Activated gamma-delta T cell treated with Interleukin-2 at 50 U/mL for 16 hours (primary cell): ENCODE results near the gene PTPRQ.
"Not testable (repeated sequence)": the region's sequence is repeated elsewhere in the genome, so short reads cannot be mapped to it uniquely, and the experiment has no call there.

Experiments
- DNase-seq: peaks from one replicate; pipeline ENCODE4 v3.0.0-alpha.2; 2020

The PTPRQ gene

GRCh38 chr12:80472236-80472635 lies 28.2 kb downstream of the PTPRQ start:
- DNase-seq = no peak

DNA sequence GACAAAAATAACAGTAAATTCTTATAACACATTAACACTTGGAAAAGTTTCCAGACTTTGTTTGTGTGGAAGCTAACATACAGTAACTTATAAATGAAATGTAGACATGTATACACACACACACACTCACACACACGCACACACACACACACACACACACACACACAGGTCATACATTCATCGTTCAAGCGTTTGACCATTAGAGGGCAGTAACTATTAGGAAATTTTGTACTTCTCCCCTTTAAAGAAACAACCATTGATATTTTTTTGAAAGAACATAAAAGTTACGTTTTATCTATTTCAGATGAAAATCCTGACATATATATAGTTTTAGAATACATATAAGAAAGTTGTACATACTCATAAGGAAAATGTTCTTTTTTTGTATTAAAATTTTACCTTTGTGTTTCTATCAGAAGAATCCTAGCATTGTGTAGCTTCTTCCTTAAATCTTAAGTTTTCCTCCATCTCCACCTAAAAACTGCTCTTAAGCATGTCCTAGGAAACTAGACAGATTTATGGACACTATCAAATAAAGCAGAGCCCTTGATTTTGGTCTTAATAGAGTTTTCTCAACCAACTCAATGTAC lies 29.0 kb downstream of the PTPRQ start:
- no peak for DNase-seq

DNA sequence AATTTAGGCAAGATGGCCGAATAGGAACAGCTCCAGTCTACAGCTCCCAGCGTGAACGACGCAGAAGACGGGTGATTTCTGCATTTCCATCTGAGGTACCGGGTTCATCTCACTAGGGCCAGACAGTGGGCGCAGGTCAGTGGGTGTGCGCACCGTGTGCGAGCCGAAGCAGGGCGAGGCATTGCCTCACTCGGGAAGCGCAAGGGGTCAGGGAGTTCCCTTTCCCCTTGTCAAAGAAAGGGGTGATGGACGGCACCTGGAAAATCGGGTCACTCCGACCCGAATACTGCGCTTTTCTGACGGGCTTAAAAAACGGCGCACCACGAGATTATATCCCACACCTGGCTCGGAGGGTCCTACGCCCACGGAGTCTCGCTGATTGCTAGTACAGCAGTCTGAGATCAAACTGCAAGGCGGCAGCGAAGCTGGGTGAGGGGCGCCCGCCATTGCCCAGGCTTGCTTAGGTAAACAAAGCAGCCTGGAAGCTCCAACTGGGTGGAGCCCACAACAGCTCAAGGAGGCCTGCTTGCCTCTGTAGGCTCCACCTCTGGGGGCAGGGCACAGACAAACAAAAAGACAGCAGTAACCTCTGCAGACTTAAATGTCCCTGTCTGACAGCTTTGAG lies 33.6 kb downstream of the PTPRQ start:
- not testable (repeated sequence) for DNase-seq

GRCh38 chr12:80484746-80485145 lies 40.7 kb downstream of the PTPRQ start:
- DNase-seq = no peak

GRCh38 chr12:80485222-80485987 lies 41.4 kb downstream of the PTPRQ start:
- no peak for DNase-seq

GRCh38 chr12:80490329-80490728 lies 46.3 kb downstream of the PTPRQ start:
- DNase-seq = no peak

DNA sequence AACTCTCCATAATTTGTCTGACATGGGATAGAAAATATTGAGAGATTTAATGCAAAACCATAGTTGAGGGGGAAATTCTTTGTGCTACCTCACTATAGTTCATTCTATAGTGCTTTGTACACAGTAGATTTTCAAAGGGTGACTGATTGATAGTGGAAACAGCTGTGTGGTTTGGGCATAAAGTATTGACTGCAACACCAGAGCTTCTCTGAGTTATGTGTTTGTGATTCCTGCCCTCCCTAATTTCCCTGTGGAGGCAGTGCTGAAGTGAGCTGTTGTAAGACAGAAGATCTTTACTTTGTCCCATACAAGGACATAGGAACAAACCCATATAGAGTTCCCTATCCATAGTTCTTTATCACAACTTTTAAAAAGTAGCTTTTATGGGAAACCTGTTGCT lies 47.1 kb downstream of the PTPRQ start:
- no peak for DNase-seq

GRCh38 chr12:80493466-80493865 lies 49.4 kb downstream of the PTPRQ start:
- no peak for DNase-seq

DNA sequence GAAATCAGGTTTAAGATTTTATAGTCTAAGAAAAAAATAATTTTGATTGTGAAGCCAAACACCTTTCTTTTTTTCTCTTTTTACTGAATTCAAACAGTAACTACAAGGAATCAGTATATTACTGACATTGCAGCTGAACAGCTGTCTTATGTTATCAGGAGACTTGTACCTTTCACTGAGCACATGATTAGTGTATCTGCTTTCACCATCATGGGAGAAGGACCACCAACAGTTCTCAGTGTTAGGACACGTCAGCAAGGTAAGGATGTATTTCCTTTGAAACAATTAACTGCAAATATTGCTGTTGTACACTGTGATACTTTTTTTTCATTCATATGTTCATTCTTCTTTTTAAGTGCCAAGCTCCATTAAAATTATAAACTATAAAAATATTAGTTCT lies 50.8 kb downstream of the PTPRQ start:
- no peak for DNase-seq

DNA sequence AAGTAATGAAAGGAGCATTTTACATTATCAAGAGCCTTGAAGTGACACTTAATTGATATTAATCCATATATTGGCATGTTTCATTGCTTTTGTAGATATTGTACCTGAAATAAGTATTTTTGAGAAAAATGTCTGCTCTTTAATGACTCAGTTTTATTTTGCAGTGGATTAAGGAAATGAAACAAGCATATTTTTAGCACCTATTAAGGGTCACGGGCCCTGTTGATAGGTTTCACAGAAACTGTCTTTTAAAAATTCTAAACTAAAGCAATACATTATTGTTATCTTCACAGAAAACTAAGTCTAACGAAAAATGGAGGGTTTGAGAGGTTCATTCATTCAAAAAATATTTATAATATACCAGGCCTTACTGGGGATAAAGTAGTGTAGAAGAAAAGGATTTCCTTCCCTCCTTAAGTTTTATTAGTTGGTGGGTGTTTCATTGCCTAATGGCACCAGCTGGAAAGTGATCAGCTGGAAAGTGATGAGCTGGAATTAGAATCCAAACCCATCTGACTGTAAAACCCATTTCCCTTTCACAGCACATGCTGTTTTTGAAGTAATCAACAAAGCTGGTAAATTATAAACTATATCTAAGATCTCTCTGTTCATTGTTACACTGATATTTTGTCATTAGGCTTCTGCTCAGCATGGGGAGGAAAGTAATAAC lies 54.2 kb downstream of the PTPRQ start:
- no peak for DNase-seq

DNA sequence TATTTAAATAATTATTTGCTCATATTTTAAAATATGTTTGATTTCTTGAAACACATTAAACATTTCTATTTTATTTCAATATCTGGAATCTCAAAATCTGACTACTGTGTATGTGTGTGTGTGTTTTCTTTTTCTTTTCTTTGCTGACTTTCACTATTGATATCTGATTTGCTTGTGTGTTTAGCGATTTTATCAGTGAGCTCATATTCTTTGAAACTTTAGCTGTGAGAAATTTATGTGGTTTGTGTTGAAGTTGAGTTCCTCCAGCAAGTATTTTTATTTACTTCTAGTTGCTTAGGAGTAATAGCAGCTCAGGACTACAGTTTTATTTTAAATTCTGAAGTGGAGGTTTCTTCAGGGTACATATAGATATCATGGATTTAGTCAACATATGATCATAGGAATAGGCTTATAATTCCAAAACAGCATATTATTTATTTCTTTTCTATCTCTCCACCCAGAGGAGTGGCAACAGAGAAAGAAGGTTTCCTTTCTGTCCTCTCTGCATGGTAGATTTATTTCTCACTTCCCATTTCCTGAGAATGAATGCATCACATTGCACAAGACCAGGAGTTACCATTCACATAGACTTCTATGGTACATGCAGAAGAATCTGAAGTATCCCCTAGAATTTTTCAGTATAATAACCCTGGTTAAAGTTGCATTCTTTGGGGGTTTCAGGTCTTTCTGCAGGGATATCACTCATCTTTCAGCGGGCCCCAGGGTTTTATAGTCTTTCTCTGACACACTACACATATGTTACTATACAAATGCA lies 60.5 kb downstream of the PTPRQ start:
- DNase-seq = no peak

- DNase-seq = no peak
Observed at GRCh38 chr12:80509781-80510556, 65.9 kb downstream of the PTPRQ start.

DNA sequence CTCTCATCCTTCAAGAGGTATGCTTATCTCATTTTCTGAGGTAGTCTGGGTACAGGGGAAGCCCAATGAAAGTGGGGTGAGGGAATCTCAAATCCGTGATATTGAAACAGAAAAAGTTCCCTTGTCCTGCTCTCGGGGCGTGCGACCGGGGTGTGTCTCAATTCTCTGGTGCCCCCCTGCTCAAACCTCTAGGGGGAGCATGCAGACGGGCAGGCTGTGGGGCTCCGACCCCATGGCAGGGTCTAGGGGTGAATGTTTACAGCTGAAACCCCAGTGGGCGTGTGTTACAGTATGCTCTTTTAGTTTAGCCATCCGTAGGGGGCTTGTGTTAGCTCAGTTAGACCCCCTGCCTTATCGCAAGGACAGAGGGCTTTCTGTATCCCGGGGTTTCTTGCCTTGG lies 68.7 kb downstream of the PTPRQ start:
- no peak for DNase-seq

DNA sequence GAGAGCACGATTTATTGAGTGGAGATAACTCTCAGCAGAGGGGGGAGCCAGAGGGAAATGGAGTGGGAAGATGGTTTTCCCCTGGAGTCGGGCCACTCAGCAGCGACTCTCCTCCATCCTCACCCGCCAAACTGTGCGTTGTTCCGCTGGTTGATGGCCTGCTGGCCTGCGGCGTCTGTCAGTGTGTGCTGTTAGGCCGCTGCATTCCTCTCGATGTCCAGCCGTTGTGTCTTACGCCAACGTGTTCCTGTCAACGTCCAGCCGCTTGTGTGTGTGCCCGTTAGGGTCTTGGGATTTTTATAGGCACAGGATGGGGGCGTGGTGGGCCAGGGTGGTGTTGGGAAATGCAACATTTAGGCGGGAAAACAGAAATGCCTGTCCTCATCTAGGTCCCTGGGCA lies 69.2 kb downstream of the PTPRQ start:
- no peak for DNase-seq

GRCh38 chr12:80517655-80518054 lies 73.6 kb downstream of the PTPRQ start:
- DNase-seq = no peak

DNA sequence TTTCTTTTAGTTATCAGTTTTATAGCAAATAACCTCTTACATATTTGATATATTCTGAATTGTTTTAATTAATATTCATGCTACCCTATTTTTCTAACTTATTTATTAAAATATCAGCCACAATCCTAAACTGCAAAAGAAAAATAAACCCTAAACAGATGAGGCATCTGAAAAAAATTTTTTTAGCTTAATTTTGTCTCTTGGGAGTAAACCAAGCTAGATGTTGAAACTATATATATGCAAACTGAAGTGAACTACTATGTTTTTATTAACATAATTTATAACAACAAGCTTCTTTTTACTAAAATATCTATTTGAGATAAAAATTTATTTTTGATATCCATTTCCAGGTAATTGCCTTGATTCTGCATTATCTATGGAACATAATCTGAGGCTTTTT lies 87.6 kb downstream of the PTPRQ start:
- no peak for DNase-seq

- no peak for DNase-seq
Observed at GRCh38 chr12:80539029-80539428, 95.0 kb downstream of the PTPRQ start.

DNA sequence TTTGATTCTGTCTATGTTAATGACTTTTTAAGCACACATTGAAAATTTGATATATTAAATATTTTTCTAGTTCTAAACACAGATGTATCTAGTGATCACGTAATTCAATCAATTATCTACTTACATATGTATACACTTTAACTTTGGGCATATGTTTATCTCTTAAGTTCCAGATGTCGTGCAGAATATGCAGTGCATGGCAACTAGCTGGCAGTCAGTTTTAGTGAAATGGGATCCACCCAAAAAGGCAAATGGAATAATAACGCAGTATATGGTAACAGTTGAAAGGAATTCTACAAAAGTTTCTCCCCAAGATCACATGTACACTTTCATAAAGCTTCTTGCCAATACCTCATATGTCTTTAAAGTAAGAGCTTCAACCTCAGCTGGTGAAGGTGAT lies 105.3 kb downstream of the PTPRQ start:
- DNase-seq = no peak

GRCh38 chr12:80551897-80552296 lies 107.9 kb downstream of the PTPRQ start:
- DNase-seq = no peak

GRCh38 chr12:80553316-80553715 lies 109.3 kb downstream of the PTPRQ start:
- DNase-seq = no peak

DNA sequence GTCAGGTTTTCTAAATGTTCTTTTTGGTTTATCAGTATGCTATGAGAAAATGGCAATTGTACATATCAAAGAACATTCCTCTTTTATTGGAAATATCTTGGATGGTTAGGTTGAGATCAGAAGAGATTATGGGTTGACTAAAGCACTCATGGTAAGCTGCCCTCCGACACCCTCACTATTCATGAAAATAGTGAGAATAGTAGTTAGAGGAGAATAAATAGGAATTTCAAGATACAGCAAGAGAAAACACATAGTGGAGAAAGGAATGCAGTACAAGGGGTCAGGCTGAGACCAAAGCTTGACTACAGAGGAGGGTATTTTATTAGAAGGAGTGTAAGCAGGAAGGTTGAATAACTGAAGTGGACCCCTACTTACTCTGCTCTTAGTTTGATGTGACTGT lies 112.5 kb downstream of the PTPRQ start:
- no peak for DNase-seq

GRCh38 chr12:80559766-80560165 lies 115.7 kb downstream of the PTPRQ start:
- DNase-seq = no peak
